ENCODE results near the gene PER1. TPM values are rescaled to one million over a fixed set of nuclear protein-coding genes. Genes with fewer than 3 reads are reported as not detected.
"Not testable (repeated sequence)": the region's sequence is repeated elsewhere in the genome, so short reads cannot be mapped to it uniquely, and the experiment has no call there.

PER1 gene
- total RNA-seq, 1 donor from 2014 or later, result 350 TPM

GRCh38 chr17:8173056-8173870 is 21.1 kb upstream of the PER1 start:
- Histone ChIP-seq H3K4me3 (peak overlapping the region; percentile 47), H3K27ac (peak overlapping the region; percentile 99), H3K4me1 (peaks cover 23% of the 10 kb centered on the region), H3K27me3 (no peaks in the 10 kb centered on the region), H3K36me3 (no peaks in the 10 kb centered on the region), H3K9me3 (no peaks in the 10 kb centered on the region)
- ATAC-seq, result peak; percentile 86
- TF ChIP-seq CTCF (IDR thresholded peaks at IDR 0.05), result no peak
- DNase-seq, result peak; percentile 82
- intact Hi-C loops (cut with DNase I), result no loop called here

GRCh38 chr17:8170186-8170585 is 18.0 kb upstream of the PER1 start:
- intact Hi-C loops (cut with DNase I); H3K4me1 ChIP-seq; H3K27ac ChIP-seq; DNase-seq; H3K36me3 ChIP-seq; H3K27me3 ChIP-seq; H3K9me3 ChIP-seq; H3K4me3 ChIP-seq; ATAC-seq: not testable (repeated sequence)

GRCh38 chr17:8167526-8167925 is 15.3 kb upstream of the PER1 start:
- intact Hi-C loops (cut with DNase I), result no loop called here
- no peak for ATAC-seq
- no peaks in the 10 kb centered on the region for H3K27me3 ChIP-seq
- H3K27ac ChIP-seq, result no peak overlapping the region
- no peak for DNase-seq
- H3K36me3 ChIP-seq, result no peaks in the 10 kb centered on the region
- H3K9me3 ChIP-seq, result no peaks in the 10 kb centered on the region
- H3K4me3 ChIP-seq, result no peak overlapping the region
- no peak for TF ChIP-seq CTCF (IDR thresholded peaks at IDR 0.05)
- H3K4me1 ChIP-seq, result peaks cover 18% of the 10 kb centered on the region

- no peaks in the 10 kb centered on the region for H3K36me3 ChIP-seq
- no peaks in the 10 kb centered on the region for H3K9me3 ChIP-seq
- TF ChIP-seq CTCF (IDR thresholded peaks at IDR 0.05), result no peak
- H3K4me3 ChIP-seq, result no peak overlapping the region
- intact Hi-C loops (cut with DNase I), result no loop called here
- ATAC-seq (no peak), DNase-seq (peak; percentile 44)
- H3K27me3 ChIP-seq, result no peaks in the 10 kb centered on the region
- no peak overlapping the region for H3K27ac ChIP-seq
- H3K4me1 ChIP-seq, result peaks cover 20% of the 10 kb centered on the region
Observed at GRCh38 chr17:8166731-8167130, 14.5 kb upstream of the PER1 start.

- peak overlapping the region; percentile 98 for H3K27ac ChIP-seq
- H3K27me3 ChIP-seq, result no peaks in the 10 kb centered on the region
- H3K4me3 ChIP-seq, result peak overlapping the region; percentile 9
- no peaks in the 10 kb centered on the region for H3K9me3 ChIP-seq
- H3K36me3 ChIP-seq, result peaks cover 16% of the 10 kb centered on the region
- TF ChIP-seq CTCF (IDR thresholded peaks at IDR 0.05), result no peak
- ATAC-seq, result no peak
- DNase-seq, result peak; percentile 51
- peaks cover 35% of the 10 kb centered on the region for H3K4me1 ChIP-seq
- intact Hi-C loops (cut with DNase I), result no loop called here
Observed at GRCh38 chr17:8164815-8165131, 12.6 kb upstream of the PER1 start.

- intact Hi-C loops (cut with DNase I), result no loop called here
- ATAC-seq (peak; percentile 70), DNase-seq (peak; percentile 83)
- Histone ChIP-seq H3K4me1 (peaks cover 35% of the 10 kb centered on the region), H3K36me3 (peaks cover 21% of the 10 kb centered on the region), H3K9me3 (no peaks in the 10 kb centered on the region), H3K27ac (peak overlapping the region; percentile 98), H3K27me3 (no peaks in the 10 kb centered on the region), H3K4me3 (peak overlapping the region; percentile 9)
- no peak for TF ChIP-seq CTCF (IDR thresholded peaks at IDR 0.05)
Observed at GRCh38 chr17:8163978-8164814, 12.0 kb upstream of the PER1 start.
